Measurements from ENCODE around the gene ZNF420. TPM values are rescaled to one million over a fixed set of nuclear protein-coding genes. Genes with fewer than 3 reads are reported as not detected.
"Not testable (repeated sequence)": the region's sequence is repeated elsewhere in the genome, so short reads cannot be mapped to it uniquely, and the experiment has no call there.

ZNF420 gene
- total and polyA plus RNA-seq, 11 donors, result 1.7 to 9.3 (median 7.4) TPM

GRCh38 chr19:37111753-37112152, 33.5 kb downstream of the ZNF420 start:
- Histone ChIP-seq H3K36me3 (peaks cover 4 to 100% (median 44%) of the 10 kb centered on the region in 9 donors), H3K9me3 (peaks cover 5 to 100% (median 93%) of the 10 kb centered on the region in 12 donors)
- H3K27me3 ChIP-seq; ATAC-seq; H3K4me3 ChIP-seq; intact Hi-C loops (cut with DNase I); H3K4me1 ChIP-seq; DNase-seq; H3K27ac ChIP-seq: not testable (repeated sequence)
- 80 to 86% (median 82%) methylated on average over 7 of the region's 7 CpGs for WGBS, 4 donors
- TF ChIP-seq, protein P1, sequence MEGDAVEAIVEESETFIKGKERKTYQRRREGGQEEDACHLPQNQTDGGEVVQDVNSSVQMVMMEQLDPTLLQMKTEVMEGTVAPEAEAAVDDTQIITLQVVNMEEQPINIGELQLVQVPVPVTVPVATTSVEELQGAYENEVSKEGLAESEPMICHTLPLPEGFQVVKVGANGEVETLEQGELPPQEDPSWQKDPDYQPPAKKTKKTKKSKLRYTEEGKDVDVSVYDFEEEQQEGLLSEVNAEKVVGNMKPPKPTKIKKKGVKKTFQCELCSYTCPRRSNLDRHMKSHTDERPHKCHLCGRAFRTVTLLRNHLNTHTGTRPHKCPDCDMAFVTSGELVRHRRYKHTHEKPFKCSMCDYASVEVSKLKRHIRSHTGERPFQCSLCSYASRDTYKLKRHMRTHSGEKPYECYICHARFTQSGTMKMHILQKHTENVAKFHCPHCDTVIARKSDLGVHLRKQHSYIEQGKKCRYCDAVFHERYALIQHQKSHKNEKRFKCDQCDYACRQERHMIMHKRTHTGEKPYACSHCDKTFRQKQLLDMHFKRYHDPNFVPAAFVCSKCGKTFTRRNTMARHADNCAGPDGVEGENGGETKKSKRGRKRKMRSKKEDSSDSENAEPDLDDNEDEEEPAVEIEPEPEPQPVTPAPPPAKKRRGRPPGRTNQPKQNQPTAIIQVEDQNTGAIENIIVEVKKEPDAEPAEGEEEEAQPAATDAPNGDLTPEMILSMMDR (IDR thresholded peaks at IDR 0.05), result peak in 3 of 12 donors; percentile 8 to 24 (median 14)

DNA sequence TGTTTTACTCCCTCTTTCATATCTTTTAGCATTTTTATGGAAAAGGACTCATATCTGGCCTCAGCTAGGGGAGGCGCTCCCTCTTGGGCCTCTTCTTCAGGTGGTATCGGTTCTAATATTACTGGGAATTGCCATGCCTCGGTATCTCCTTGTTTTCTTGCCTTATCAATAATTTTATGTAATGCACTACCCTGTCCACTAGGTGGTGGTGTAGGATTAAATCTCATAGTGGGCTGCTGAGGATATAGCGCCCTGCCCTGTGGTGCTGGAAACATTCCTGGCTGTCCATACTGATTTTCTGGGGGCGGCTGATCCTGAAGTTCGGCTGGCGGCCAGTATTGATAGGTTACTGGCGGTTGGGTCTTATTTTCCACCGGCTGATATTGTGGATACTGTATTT, 35.8 kb downstream of the ZNF420 start:
- Histone ChIP-seq H3K36me3 (peaks cover 4 to 87% (median 26%) of the 10 kb centered on the region in 9 donors), H3K4me3 (no peak overlapping the region), H3K4me1 (no peaks in the 10 kb centered on the region), H3K27me3 (no peaks in the 10 kb centered on the region), H3K27ac (no peak overlapping the region), H3K9me3 (peaks cover 5 to 100% (median 89%) of the 10 kb centered on the region in 12 donors)
- WGBS, 4 donors, result 90 to 96% (median 93%) methylated on average over 9 of the region's 9 CpGs
- no peak for TF ChIP-seq POLR2A (IDR thresholded peaks at IDR 0.05)
- TF ChIP-seq, protein P1 (IDR thresholded peaks at IDR 0.05), result peak in 3 of 12 donors; percentile 8 to 37 (median 30)
- ATAC-seq (no peak), DNase-seq (no peak)
- intact Hi-C loops (cut with DNase I), result no loop called here

DNA sequence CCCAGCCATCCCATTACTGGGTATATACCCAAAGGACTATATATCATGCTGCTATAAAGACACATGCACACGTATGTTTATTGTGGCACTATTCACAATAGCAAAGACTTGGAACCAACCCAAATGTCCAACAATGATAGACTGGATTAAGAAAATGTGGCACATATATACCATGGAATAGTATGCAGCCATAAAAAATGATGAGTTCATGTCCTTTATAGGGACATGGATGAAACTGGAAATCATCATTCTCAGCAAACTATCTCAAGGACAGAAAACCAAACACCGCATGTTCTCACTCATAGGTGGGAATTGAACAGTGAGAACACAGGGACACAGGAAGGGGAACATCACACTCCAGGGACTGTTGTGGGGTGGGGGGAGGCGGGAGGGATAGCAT, 43.9 kb downstream of the ZNF420 start:
- H3K27me3 ChIP-seq; H3K27ac ChIP-seq; H3K4me1 ChIP-seq; intact Hi-C loops (cut with DNase I); H3K4me3 ChIP-seq; DNase-seq; ATAC-seq: not testable (repeated sequence)
- WGBS, 4 donors, result 92 to 100% (median 94%) methylated on average over 2 to 3 of the region's 3 CpGs
- Histone ChIP-seq H3K9me3 (peaks cover 5 to 93% (median 71%) of the 10 kb centered on the region in 12 donors), H3K36me3 (peaks cover under 1 to 45% (median 6%) of the 10 kb centered on the region in 9 donors)

- WGBS, 4 donors, result 95 to 98% (median 98%) methylated on average over 12 of the region's 12 CpGs
- DNase-seq, result no peak
- TF ChIP-seq POLR2A (IDR thresholded peaks at IDR 0.05), result no peak
- TF ChIP-seq, protein P1 (IDR thresholded peaks at IDR 0.05), result no peak
- Histone ChIP-seq H3K9me3 (peaks cover 12 to 100% (median 100%) of the 10 kb centered on the region in 12 donors), H3K4me1 (no peaks in the 10 kb centered on the region), H3K36me3 (peaks cover 15 to 80% (median 21%) of the 10 kb centered on the region in 9 donors), H3K27me3 (no peaks in the 10 kb centered on the region), H3K27ac (no peak overlapping the region), H3K4me3 (no peak overlapping the region)
- intact Hi-C loops (cut with DNase I), result no loop called here
- ATAC-seq, result no peak
Measured at GRCh38 chr19:37127999-37128820, 50.0 kb downstream of the ZNF420 start.

Data from heart left ventricle (tissue), 16 donors.